Neural progenitor cell (in vitro differentiated cells): ENCODE data around the gene TMEM115. TPM values are rescaled to one million over a fixed set of nuclear protein-coding genes. Genes with fewer than 3 reads are reported as not detected.

Experiments
- DNase-seq: peaks from one replicate; pipeline ENCODE4 v3.0.0-alpha.2; 2016; ENCODE audit warnings: low spot score
- H2AFZ ChIP-seq: fragments of 200-600 bp; sonication (generic); replicated peaks from 2 replicates; pipeline ENCODE4 v1.6.1; 2016; ENCODE audit warnings: antibody characterized with exemption
- H3F3A ChIP-seq: fragments of 200-600 bp; sonication (generic); 2 replicates; pipeline ENCODE4 v1.6.1; 2016; ENCODE audit warnings: antibody characterized with exemption, low read depth
- H3K27ac ChIP-seq: fragments of 200-600 bp; sonication (generic); 2 replicates; pipeline ENCODE4 v1.5.1; 2016; ENCODE audit warnings: mild to moderate bottlenecking
- H3K27me3 ChIP-seq: fragments of 200-600 bp; sonication (generic); 2 replicates; pipeline ENCODE4 v1.6.1; 2016; ENCODE audit warnings: mild to moderate bottlenecking, moderate library complexity
- H3K36me3 ChIP-seq: fragments of 200-600 bp; sonication (generic); 2 replicates; pipeline ENCODE4 v1.5.1; 2016
- H3K4me1 ChIP-seq: fragments of 200-600 bp; sonication (generic); 2 replicates; pipeline ENCODE4 v1.6.1; 2016; ENCODE audit warnings: mixed run types
- H3K4me2 ChIP-seq: fragments of 200-600 bp; sonication (generic); 2 replicates; pipeline ENCODE4 v1.6.1; 2016
- H3K4me3 ChIP-seq: fragments of 200-600 bp; sonication (generic); 2 replicates; pipeline ENCODE4 v1.5.1; 2016
- H3K79me2 ChIP-seq: fragments of 200-600 bp; sonication (generic); 2 replicates; pipeline ENCODE4 v1.6.1; 2016; ENCODE audit warnings: low read depth
- H3K9ac ChIP-seq: fragments of 200-600 bp; sonication (generic); 2 replicates; pipeline ENCODE4 v1.6.1; 2016
- H3K9me3 ChIP-seq: fragments of 200-600 bp; sonication (generic); 2 replicates; pipeline ENCODE4 v1.5.1; 2016; ENCODE audit warnings: low read depth
- H4K20me1 ChIP-seq: fragments of 200-600 bp; sonication (generic); 2 replicates; pipeline ENCODE4 v1.6.1; 2016; ENCODE audit warnings: low read depth
- H3K27ac Mint-ChIP-seq: 3 replicates; pipeline ENCODE4 v1.8.0; 2021; ENCODE audit warnings: mixed read lengths
- H3K27me3 Mint-ChIP-seq: 2 replicates; pipeline ENCODE4 v1.8.0; 2022; ENCODE audit warnings: low read depth, mild to moderate bottlenecking, inconsistent platforms, moderate library complexity, mixed read lengths; ENCODE audit not compliant: insufficient read depth
- H3K36me3 Mint-ChIP-seq: 3 replicates; pipeline ENCODE4 v1.8.0; 2021; ENCODE audit warnings: mixed read lengths
- H3K4me1 Mint-ChIP-seq: 3 replicates; pipeline ENCODE4 v1.8.0; 2021; ENCODE audit warnings: mixed read lengths
- H3K4me3 Mint-ChIP-seq: 3 replicates; pipeline ENCODE4 v1.8.0; 2021; ENCODE audit warnings: mild to moderate bottlenecking, moderate library complexity, mixed read lengths
- H3K9me3 Mint-ChIP-seq: 3 replicates; pipeline ENCODE4 v1.8.0; 2020; ENCODE audit warnings: mixed read lengths
- CTCF ChIP-seq: fragments of 200-600 bp; sonication (generic); IDR thresholded peaks from 2 replicates; pipeline ENCODE4 v1.5.1; 2017; ENCODE audit warnings: antibody characterized with exemption, mild to moderate bottlenecking
- EZH2 ChIP-seq: fragments of 200-600 bp; sonication (generic); IDR thresholded peaks from 2 replicates; pipeline ENCODE4 v1.6.1; 2017; ENCODE audit warnings: antibody characterized with exemption, mild to moderate bottlenecking, moderate library complexity
- EZH2phosphoT487 ChIP-seq: fragments of 200-600 bp; sonication (generic); IDR thresholded peaks from 2 replicates; pipeline ENCODE4 v1.6.1; 2017; ENCODE audit warnings: antibody characterized with exemption
- total RNA-seq: library from RNA; depleted of rRNA; stranded (reverse); fragments of >200 nt; gene quantifications from 2 replicates; pipeline ENCODE4 v1.2.3, GENCODE V29; 2015; ENCODE audit warnings: low replicate concordance

The TMEM115 gene
- total RNA-seq, 1 donor from 2014 or later, result 6.3 TPM

GRCh38 chr3:50370594-50370993, 11.3 kb upstream of the TMEM115 start:
- Histone ChIP-seq H4K20me1 (no peaks in the 10 kb centered on the region), H3K4me2 (no peak overlapping the region), H2AFZ (no peak overlapping the region), H3F3A (peaks cover 5% of the 10 kb centered on the region), H3K4me1 (peaks cover 32% of the 10 kb centered on the region), H3K9ac (no peak overlapping the region), H3K9me3 (no peaks in the 10 kb centered on the region), H3K27me3 (peaks cover 10% of the 10 kb centered on the region), H3K4me3 (no peak overlapping the region), H3K27ac (no peak overlapping the region), H3K79me2 (no peaks in the 10 kb centered on the region), H3K36me3 (no peaks in the 10 kb centered on the region)
- Mint-ChIP-seq H3K36me3 (no peaks in the 10 kb centered on the region), H3K27me3 (peaks cover 13% of the 10 kb centered on the region), H3K4me1 (peaks cover 42% of the 10 kb centered on the region), H3K9me3 (no peaks in the 10 kb centered on the region), H3K4me3 (peak overlapping the region; percentile 58), H3K27ac (peak overlapping the region; percentile 68)
- TF ChIP-seq CTCF (peak; percentile 44), EZH2phosphoT487 (no peak)
- DNase-seq, result peak; percentile 62

- Histone ChIP-seq H4K20me1 (no peaks in the 10 kb centered on the region), H3K27me3 (peaks cover 22% of the 10 kb centered on the region), H3K4me2 (no peak overlapping the region), H3K36me3 (no peaks in the 10 kb centered on the region), H3F3A (peaks cover 4% of the 10 kb centered on the region), H3K9me3 (no peaks in the 10 kb centered on the region), H3K9ac (no peak overlapping the region), H3K4me1 (peaks cover 30% of the 10 kb centered on the region), H2AFZ (no peak overlapping the region), H3K4me3 (no peak overlapping the region), H3K27ac (no peak overlapping the region), H3K79me2 (no peaks in the 10 kb centered on the region)
- no peak for DNase-seq
- Mint-ChIP-seq H3K4me3 (peak overlapping the region; percentile 10), H3K36me3 (no peaks in the 10 kb centered on the region), H3K27ac (peak overlapping the region; percentile 62), H3K27me3 (peaks cover 11% of the 10 kb centered on the region), H3K4me1 (peaks cover 35% of the 10 kb centered on the region), H3K9me3 (no peaks in the 10 kb centered on the region)
- TF ChIP-seq EZH2 (no peak), EZH2phosphoT487 (no peak), CTCF (no peak)
Measured at GRCh38 chr3:50369012-50369670, 9.8 kb upstream of the TMEM115 start.

GRCh38 chr3:50365842-50366220, 6.5 kb upstream of the TMEM115 start:
- Histone ChIP-seq H4K20me1 (no peaks in the 10 kb centered on the region), H3K4me2 (peak overlapping the region; percentile 79), H3K9me3 (no peaks in the 10 kb centered on the region), H3K27me3 (peaks cover 29% of the 10 kb centered on the region), H3K4me1 (peaks cover 6% of the 10 kb centered on the region), H3K79me2 (no peaks in the 10 kb centered on the region), H3K36me3 (no peaks in the 10 kb centered on the region), H3K27ac (no peak overlapping the region), H3K4me3 (peak overlapping the region; percentile 54), H2AFZ (no peak overlapping the region), H3F3A (peaks cover 4% of the 10 kb centered on the region), H3K9ac (no peak overlapping the region)
- H3K4me3 Mint-ChIP-seq, result peak overlapping the region; percentile 84
- H3K27ac Mint-ChIP-seq, result no peak overlapping the region
- no peak for DNase-seq
- peaks cover 11% of the 10 kb centered on the region for H3K4me1 Mint-ChIP-seq
- TF ChIP-seq CTCF (no peak), EZH2 (no peak), EZH2phosphoT487 (no peak)
- no peaks in the 10 kb centered on the region for H3K36me3 Mint-ChIP-seq
- H3K27me3 Mint-ChIP-seq, result peaks cover 3% of the 10 kb centered on the region
- no peaks in the 10 kb centered on the region for H3K9me3 Mint-ChIP-seq
